GM12891 (cell line): ENCODE data around the gene GABBR2.
"Not testable (repeated sequence)": the region's sequence is repeated elsewhere in the genome, so short reads cannot be mapped to it uniquely, and the experiment has no call there.

Experiments used
- DNase-seq: peaks from one replicate; pipeline ENCODE4 v3.0.0; 2011; ENCODE audit warnings: low spot score; ENCODE audit not compliant: insufficient read length
- FAIRE-seq: peaks from 2 replicates; lab custom pipeline; 2011; peaks lifted over from hg19 to GRCh38; lab: Jason Lieb, UNC
- PAX5 ChIP-seq: IDR thresholded peaks from 2 replicates; pipeline ENCODE4 v1.6.1; 2011; ENCODE audit warnings: low read length, moderate library complexity, mild to moderate bottlenecking; ENCODE audit not compliant: insufficient read depth, severe bottlenecking
- POLR2A ChIP-seq: IDR thresholded peaks from 2 replicates; pipeline ENCODE4 v1.6.1; 2011; ENCODE audit warnings: low read depth, low read length, control low read depth
- POLR2AphosphoS5 ChIP-seq: IDR thresholded peaks from 2 replicates; pipeline ENCODE4 v1.6.1; 2011; ENCODE audit warnings: low read depth, low read length, control low read depth
- POU2F2 ChIP-seq: IDR thresholded peaks from 2 replicates; pipeline ENCODE4 v1.6.1; 2011; ENCODE audit warnings: low read depth, mild to moderate bottlenecking, control low read depth, low read length, moderate library complexity
- SPI1 ChIP-seq: IDR thresholded peaks from 2 replicates; pipeline ENCODE4 v1.6.1; 2011; ENCODE audit warnings: low read depth, low read length, control low read depth
- TAF1 ChIP-seq: IDR thresholded peaks from 2 replicates; pipeline ENCODE4 v1.6.1; 2011; ENCODE audit warnings: low read depth, low read length, control low read depth

Gene GABBR2

GRCh38 chr9:98515506-98516204 lies 193.1 kb downstream of the GABBR2 start:
- FAIRE-seq: no peak
- no peak for DNase-seq
- no peak for TF ChIP-seq POU2F2
- TF ChIP-seq PAX5: no peak
- TF ChIP-seq TAF1: no peak
- TF ChIP-seq POLR2AphosphoS5: no peak
- no peak for TF ChIP-seq SPI1
- TF ChIP-seq POLR2A: no peak

- no peak for TF ChIP-seq POLR2A
- DNase-seq (no peak), FAIRE-seq (no peak)
These were observed 193.9 kb downstream of the GABBR2 start for GRCh38 chr9:98514841-98515240.

- not testable (repeated sequence) for FAIRE-seq, DNase-seq
These were observed 200.4 kb downstream of the GABBR2 start for GRCh38 chr9:98508217-98508919.

- DNase-seq: no peak
- TF ChIP-seq POU2F2: no peak
- no peak for TF ChIP-seq PAX5
- TF ChIP-seq TAF1: no peak
- TF ChIP-seq SPI1: no peak
- TF ChIP-seq POLR2A: no peak
- no peak for TF ChIP-seq POLR2AphosphoS5
- FAIRE-seq: no peak
These were observed 202.2 kb downstream of the GABBR2 start for GRCh38 chr9:98506422-98507054.

GRCh38 chr9:98504298-98505282 lies 204.1 kb downstream of the GABBR2 start:
- no peak for FAIRE-seq
- TF ChIP-seq SPI1 (no peak), TAF1 (no peak)
- DNase-seq: no peak

- FAIRE-seq (no peak), DNase-seq (no peak)
- TF ChIP-seq TAF1 (no peak), SPI1 (no peak), POLR2AphosphoS5 (no peak), POLR2A (no peak), POU2F2 (no peak), PAX5 (no peak)
These were observed 204.9 kb downstream of the GABBR2 start for GRCh38 chr9:98503867-98504266.

GRCh38 chr9:98502976-98503325 lies 205.8 kb downstream of the GABBR2 start:
- TF ChIP-seq POU2F2 (no peak), PAX5 (no peak), POLR2AphosphoS5 (no peak), TAF1 (no peak)
- DNase-seq (no peak), FAIRE-seq (no peak)

GRCh38 chr9:98502311-98502975 lies 206.3 kb downstream of the GABBR2 start:
- TF ChIP-seq PAX5: no peak
- TF ChIP-seq SPI1: no peak
- no peak for TF ChIP-seq POU2F2
- TF ChIP-seq POLR2AphosphoS5: no peak
- no peak for FAIRE-seq
- no peak for DNase-seq

- no peak for DNase-seq
- no peak for FAIRE-seq
- TF ChIP-seq POU2F2 (no peak), TAF1 (no peak), POLR2AphosphoS5 (no peak), POLR2A (no peak), PAX5 (no peak), SPI1 (no peak)
These were observed 206.9 kb downstream of the GABBR2 start for GRCh38 chr9:98501819-98502218.

GRCh38 chr9:98501259-98501658 lies 207.5 kb downstream of the GABBR2 start:
- FAIRE-seq: not testable (repeated sequence)

More at GRCh38 chr9:98501259-98501658, 207.5 kb downstream of the GABBR2 start:
- not testable (repeated sequence) for DNase-seq
